ENCODE data around the gene CSTA.

- TF ChIP-seq CTCF (IDR thresholded peaks at IDR 0.05), result no peak
- TF ChIP-seq POLR2AphosphoS5 (IDR thresholded peaks at IDR 0.05), result peak; percentile 28
These were observed 14.7 kb upstream of the CSTA start for GRCh38 chr3:122310361-122310760.
